Ureter (tissue), 1 donor: ENCODE results near the gene PROSER2. TPM values are rescaled to one million over a fixed set of nuclear protein-coding genes. Genes with fewer than 3 reads are reported as not detected.

Experiments
- DNase-seq: peaks from one replicate; pipeline ENCODE4 v3.0.0-alpha.2; 2020; ENCODE audit warnings: low spot score
- total RNA-seq: library from RNA; stranded (reverse); gene quantifications from one replicate; pipeline ENCODE4 v1.2.4, GENCODE V29; 2023
- donor health status: DM: yes; HTN: yes; CAD: no.

Gene PROSER2, protein sequence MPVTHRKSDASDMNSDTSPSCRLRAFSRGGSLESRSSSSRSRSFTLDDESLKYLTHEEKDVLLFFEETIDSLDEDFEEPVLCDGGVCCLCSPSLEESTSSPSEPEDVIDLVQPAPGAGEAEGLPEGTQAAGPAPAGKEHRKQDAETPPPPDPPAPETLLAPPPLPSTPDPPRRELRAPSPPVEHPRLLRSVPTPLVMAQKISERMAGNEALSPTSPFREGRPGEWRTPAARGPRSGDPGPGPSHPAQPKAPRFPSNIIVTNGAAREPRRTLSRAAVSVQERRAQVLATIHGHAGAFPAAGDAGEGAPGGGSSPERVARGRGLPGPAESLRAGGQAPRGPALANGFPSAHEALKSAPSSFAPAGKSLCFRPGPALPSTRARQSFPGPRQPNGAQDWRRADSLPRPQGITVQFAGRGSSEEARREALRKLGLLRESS
- 21.5 TPM for total RNA-seq

DNA sequence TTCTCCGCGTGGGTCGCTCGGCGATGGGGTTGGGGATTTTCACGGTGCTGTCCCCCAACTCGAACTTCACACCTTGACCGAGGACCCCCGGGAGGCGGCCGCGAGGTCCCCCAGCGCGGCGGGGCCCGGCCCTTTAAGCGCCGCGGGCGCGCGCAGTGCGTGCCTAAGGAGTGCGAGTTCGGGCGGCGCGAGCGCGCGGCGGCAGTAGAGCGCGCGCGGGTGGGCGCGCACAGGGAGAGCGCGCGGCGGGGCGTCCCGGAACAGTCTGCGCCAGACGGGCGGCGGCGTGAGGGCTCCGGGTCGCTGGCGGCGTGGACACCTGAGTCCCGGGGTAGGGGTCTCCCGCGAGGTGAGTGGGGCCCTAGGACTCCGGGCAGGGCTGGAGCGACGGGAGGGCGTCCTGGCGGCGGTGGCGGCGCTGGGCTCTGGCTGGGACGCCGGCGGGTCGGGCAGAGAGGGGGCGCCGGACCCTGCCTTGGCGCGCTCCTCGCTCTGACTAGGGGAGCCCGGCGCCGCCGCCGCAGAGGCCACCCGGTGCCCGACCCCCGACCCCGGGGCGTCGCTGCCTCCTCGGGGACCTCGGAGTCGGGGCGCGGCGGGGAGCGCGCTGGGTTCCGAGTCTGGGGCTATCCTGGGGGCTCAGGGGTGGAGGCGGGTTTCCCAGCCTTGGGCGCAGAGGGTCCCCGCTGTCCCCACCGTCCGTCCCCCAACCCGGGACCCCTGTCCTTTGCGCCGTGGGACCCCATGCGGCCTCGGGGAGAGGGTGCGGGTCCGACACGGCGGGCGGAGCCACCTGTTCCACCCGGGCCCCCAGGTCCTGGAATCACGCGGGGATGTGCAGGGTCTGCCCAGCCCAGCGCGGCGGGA is at the start of gene PROSER2:
Gene PROSER2, plus strand, starts transcription at position 235 of the 867 bp plus-strand sequence. CDS start 28,722 bp downstream, outside the sequence.
- no peak for DNase-seq

DNA sequence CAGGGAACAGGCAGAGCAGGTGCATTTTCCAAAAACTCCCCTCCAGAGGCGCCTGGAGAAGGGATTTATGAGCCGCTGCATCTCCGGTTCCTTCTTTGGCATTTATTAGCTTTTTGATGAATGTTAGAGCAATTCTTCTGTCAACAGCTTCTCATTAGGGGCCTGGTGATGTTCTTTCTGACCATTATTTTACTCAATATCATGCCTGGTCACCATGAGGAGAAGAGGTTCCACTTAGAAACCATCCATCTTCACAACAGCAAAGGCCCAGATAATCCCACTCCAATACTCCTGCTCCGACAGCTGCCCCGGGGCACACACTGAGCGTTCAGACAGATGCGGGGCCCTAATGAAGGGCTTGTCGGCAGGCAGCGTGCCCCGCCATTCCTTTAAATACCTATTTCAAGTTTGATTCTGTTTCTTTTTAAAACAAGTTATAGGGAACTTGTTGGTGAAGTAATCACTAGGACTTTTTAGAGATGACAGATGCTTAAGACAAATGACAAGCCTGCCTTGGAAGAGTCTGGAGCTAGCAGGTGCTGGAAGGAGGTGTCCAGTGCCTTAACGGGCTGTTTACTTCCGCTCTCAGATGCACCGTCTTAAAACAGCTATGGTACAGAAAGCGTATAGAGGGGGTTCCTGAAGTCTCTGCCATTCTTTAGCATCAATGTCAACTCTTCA is 49.3 kb upstream of the PROSER2 start:
- no peak for DNase-seq

DNA sequence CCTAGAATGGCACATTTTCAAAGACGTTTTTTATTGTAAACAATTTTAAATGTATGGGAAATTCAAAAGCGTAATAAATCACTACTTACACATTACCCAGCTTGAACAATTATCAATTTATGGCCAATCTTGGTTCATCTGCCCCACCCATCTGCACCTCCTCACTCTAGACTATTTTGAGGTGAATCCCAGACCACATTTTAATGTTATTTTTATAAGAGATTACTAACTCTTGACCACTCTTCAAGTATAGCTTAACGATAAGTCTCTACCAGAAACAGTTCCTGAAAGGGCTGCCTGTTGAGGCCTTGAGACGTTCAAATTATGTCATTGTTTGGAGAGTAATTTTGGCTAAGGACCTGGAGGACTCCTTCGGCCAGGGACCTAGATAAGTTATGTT is 47.7 kb upstream of the PROSER2 start:
- no peak for DNase-seq

DNA sequence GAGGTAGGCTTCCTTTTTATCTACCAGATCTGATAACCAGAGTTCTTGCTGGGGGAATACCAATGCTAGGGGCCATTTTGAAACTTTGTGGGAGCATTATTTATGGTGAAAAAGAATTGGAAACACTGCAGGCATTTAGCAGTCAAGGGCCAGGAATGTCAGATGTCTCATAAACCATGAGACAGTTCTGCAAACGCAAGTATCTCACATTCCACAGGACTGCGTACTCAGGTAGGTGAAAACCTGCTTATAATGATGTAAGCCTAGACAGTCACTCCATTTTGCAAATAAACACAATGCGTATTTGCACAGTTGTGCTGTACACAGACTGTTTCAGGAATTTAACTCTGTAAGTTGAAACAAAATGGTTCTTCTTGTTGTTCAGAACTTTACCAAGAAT is 47.1 kb upstream of the PROSER2 start:
- DNase-seq: no peak

DNA sequence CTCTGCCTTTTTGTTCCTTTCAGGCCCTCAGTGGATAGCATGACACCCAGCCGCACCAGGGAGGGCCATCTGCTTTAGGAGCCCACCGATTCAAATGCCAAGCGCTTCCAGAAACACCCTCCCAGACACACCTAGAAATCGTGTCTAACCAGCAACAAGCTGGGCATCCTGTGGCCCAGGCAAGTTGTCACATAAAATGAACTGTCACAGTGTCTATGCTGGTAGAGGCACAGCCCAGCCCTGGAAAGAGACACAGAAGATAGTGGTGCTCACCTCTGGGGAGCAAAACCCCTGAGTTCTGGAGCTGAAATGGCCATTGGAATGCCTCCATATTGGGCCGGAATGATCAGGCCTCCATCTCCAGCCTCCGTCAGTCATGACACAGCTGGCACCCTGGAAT is 42.0 kb upstream of the PROSER2 start:
- DNase-seq: no peak

DNA sequence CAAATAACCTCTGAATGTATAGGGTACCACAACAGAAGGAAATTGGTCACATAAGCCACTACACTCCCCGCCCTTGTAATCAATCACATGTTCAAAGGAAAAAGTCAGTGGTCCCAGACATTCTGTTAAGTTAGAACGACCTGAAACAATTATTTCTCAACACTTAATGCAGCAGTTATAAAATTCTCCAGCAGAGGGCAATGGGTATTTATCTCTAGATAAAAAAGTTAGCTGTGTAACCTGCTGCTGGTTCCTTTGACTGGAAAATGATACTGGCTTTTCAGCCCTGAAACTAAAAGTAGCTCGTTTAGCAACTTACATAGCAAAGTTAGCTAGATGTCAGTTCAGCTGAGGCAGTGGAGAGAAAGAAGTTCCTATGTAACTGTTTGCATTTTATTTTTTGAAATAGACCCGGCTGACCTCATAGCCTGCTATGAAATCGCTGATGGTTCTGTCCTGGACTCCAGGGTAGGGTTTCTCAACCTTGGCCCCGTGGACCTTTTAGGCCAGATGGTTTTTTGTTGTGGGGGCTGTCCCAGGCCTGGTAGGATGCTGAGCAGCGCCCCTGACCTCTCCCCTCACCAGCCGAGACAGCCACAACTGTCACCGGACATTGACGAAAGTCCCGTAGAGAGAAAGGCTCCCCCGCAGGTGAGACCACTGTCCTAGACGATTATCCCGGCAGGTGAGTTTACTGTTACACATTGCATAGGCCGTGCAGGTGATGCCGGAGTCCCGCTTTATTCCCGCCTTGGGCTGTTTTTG is 40.2 kb upstream of the PROSER2 start:
- DNase-seq: no peak

DNA sequence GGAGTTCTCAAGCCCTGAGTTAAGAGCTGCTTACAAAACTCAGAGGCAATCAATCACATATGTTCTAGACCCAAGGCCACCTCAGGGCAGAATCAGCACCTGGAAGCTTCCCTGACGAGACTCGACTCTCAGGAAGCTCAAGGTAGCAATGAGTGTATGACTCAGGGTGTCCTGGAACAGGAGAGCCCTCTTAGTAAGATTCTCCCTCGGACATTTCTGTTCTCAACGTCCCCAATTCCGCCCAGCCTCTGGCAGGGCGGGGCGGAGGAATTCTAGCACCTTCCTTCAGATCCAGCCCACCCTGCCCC is 39.6 kb upstream of the PROSER2 start:
- DNase-seq: no peak

DNA sequence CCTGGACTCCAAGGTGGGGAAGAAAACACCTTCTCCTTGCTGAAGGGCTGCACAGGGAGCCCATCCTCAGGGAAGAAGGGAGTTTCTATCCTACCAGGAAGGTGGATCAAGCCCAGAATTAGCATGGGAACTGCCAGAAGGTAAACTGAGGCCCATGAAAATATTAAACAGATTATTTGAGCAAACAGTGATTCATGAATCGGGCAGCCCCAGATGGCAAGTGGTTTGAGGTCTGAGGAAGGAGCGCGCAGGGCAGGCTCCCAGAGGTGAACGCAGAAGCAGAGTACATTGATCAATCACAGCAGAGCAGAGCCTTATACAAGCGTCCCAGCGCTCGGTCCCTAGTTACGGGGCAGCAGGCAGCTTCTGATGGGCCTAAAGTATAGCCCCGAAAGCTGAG is 35.8 kb upstream of the PROSER2 start:
- DNase-seq: no peak

DNA sequence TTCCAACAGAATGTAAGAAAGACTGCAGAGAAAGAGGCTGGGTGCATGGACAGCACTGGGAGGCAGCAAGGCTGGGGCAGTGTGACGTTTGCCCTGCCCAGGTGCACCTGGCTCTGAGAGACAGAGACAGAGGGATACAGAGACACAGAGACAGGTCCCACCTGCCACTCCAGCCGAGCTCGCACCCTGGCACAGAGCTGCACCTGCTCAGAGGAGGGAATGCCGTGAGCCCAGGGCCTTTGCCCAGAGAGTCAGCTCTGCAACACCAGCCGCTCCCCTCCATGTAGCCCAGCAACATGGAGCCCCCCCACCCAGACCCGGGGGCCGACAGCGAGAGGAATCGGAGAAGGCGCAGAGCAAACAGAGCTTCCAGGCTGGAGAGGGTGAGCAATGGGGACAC is 35.3 kb upstream of the PROSER2 start:
- no peak for DNase-seq

DNA sequence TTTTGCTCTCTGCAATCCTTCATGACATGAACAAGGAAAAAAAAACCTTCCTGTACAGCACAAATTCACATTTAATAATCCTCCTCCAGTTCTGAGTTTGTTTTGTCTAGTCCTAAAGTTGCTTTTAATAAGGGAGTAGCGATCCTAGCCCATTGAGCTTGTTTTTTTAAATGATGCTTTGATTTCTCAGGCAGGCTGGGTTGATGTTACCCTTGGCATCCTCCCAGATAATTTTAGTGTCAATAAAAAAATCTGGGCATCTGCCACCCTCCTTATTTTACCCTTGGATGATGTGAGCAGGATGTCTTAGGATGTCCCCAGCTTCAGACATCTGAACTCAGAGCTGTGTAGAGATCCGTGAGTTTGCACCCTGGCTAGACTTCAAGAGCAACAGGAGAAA is 33.9 kb upstream of the PROSER2 start:
- no peak for DNase-seq

DNA sequence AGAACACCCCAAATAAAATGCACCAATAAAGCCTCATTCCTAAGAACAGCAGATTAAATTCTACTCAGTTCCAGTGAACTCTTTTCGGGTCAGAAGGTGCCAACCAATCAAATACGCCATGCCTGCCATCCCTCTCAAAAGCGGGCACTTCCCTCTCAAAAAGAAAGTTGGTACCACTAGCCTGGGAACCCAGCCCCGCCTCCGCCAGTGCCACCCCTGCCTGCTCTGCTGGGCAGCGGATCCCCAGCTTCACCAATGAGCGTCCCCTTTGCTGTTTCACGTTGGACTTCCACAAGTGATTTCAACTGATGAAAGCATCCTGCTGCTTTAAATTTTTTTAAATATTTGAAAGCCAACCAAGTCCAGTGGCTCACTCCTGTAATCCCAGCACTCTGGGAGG is 33.2 kb upstream of the PROSER2 start:
- no peak for DNase-seq

DNA sequence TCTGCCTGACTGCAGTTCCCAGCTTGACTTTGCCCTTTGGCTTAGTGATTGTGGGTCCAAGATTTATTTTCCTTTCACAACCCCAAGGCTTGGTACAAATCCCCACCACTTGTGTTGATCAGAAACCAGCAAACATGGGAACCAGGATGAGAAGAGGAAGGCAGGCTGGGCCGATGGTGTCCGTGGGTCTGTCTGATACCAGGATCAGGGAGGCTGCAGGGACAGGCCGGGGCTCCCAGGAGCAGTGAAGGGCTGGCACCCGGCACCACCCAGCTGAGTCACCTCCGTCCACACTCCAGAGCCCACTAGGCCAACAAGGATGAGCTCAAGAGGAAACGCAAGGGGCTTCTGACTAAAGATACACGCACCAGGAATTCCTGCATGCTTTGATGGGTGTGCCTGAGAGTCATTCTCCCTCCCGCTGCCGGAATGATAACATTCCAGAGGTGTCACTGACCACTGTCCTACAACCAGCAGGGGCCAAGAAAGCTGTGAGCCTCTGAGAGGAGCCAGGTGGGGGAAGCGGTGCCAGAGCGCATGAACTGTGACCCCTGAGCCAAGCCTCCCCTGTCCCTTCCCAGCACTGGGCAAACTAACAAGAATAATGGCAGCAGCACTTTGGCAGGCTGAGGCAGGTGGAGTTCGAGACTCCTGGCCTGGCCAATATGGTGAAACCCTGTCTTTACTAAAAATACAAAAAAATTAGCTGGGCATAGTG is 29.2 kb upstream of the PROSER2 start:
- no peak for DNase-seq

DNA sequence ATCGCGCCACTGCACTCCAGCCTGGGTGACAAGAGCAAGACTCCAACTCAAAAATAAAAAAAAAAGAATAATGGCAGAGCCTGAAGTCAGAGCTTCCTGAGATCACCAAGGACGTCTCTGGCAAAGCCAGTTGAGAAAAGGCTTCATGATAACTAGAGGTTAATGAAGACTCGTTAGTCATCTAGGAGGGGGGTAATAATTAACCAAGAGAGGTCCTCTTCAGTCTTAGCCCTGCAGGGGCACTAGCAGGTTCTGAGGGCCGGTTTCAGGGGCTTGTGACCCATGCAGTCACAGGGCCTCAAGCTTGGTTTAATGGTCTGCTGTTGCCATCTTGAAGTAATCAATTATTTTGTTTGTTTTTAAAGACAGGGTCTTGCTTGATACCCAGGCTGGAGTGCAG is 28.6 kb upstream of the PROSER2 start:
- no peak for DNase-seq

DNA sequence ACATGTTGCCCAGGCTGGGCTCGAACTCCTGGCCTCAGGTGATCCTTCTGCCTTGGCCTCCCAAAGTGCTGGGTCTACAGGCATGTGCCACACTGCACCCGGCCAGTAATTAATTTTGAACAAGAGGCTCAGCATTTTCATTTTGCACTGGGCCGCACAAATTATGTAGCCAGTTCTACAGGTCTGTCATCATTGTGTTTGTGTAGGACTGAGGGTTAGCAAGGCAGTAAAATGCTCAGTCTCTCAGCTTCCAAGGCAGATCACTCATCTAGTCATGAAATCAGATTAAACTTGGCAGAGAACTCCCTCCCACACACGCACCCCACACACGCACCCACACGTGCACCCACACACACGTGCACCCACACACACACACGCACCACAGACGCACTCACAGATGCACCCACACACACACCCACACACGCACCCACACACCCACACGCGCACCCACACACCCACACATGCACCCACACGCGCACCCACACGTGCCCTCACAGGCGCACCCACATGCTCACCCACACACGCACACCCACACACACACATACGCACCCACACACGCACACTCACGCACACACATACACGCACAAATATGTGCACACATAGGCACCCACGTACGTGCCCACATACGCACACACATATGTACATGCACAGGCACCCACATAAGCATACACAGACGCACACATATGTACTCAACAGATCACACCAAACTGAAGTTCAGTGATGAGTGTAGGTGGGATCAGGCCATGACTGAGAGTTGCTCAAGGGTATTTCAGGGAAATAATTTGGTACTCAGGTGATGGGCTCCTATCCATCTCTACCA is 27.8 kb upstream of the PROSER2 start:
- no peak for DNase-seq

DNA sequence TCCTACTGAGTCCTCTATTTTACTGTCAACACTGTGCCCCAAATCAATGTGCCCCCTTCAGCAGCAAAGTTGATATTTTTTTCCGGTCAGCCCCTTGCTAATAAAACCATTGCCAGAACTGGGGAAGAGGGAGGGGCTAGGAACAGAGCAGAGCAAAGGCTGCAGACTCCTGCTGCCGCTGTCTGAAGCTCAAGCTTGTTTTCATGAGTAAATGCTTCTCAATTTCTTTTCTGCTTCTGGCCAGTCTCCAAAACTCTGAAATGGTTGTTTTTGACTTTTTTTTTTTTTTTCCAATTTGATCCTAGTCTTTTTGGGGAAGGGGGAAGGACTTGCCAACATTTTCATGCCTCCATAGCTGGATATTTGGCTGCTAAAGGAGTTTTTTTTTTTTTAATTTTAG is 26.7 kb upstream of the PROSER2 start:
- no peak for DNase-seq

DNA sequence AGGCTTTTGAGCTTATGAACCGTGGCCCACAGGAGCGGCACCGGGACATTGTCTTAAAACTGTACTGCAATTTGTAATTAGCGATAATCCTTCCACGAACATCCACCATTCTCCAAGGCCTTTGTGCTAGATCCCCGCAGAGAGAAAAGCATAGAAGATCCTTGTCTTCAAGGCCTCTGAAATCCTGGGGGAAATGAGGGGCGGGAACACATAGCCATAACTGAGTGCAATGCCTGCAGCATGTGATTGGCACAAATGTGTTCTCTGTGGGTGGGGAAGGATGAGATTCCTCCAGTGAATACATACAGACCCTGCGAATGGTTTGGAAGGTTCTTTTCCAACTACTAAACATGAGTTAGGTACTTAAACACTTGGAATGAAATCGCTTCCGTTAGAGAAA is 25.9 kb upstream of the PROSER2 start:
- no peak for DNase-seq

DNA sequence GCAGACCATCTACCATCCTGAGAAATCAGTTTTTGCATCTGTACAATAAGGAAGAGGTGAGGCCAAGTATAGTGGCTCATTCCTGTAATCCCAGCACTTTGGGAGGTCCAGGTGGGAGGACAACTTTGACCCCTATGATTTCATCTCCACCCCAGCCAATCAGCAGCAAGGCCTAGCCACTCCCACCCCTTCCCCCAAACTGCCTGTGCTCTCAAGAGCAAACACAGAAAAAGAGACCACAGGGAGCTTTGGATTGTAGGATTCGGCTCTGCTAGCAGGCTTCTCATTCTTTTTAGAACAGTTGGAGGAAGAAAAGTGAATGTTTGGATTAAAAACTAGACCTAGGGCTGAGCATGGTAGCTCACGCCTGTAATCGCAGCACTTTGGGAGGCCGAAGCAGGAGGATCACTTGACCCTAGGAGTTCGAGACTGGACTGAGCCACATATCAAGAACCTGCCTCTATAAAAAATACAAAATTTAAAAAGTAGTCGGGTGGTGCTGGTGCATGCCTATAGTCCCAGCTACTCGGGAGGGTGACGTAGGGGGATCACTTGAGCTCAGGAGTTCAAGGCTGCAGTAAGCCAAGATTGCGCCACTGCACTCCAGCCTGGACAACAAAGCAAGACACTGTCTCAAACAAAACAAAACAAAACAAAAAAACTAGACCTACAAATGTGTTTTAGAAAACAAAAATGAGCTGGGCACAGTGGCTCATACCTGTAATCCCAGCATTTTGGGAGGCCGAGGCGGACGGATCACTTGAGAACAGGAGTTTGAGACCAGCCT is 25.1 kb upstream of the PROSER2 start:
- no peak for DNase-seq

DNA sequence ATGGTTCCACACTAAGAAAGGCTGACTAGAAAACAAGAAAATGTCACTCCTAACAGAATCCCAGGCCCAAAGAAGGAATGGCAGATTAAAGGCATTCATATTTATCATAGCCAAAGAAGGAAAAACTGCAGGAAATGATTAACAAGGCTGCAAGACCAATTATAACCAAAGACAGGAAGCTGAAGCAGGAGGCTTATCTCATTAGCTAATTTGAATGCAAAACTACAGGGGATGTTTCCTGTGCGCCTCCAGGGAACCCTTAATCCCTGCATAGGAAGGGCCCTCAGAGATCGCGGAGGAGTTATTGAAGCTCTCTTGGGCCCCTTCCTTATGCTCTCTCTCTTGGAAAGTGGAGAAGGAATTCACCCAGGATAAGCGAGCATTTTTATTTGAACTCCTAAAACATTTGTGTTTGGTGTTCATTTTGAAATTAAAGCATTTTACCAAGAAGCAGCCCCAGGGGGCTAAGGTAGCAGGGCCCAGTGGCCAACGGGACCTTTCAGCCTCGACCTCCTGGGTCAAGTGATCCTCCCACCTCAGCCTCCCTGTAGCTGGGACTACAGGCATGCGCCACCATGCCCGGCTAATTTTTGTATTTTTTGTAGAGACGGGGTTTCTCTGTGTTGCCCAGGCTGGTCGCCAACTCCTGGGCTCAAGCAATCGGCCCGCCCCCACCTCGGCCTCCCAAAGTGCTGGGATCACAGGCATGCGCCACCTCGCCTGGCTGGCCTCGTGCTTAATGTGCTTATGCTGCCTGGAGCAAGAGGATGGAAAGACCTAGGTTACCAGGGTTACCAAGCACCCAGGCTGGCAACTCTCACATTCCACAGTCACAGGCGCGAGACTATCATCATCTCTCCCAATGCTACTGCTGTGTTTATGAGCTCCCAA is 24.1 kb upstream of the PROSER2 start:
- no peak for DNase-seq

DNA sequence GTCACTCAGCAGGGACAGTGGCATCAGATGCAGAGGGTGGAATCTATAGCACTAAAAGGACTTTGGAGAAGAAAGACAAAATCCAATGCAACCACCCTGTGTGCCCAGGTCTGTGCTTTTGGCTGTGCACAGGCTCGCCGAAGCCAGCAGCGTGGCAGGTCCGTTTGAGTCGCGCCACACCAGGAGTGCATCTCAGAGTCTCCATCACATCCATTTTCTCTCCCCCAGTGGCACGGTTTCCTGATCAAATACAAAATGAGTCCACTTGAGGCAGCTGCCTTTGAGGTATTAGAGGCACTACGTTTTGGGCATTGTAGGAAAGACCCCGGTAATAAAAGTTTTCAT is 23.4 kb upstream of the PROSER2 start:
- no peak for DNase-seq
